Measurements from ENCODE around the gene PPFIA4.
A peak's percentile ranks its signal among the peaks of the same experiment; 100 is the strongest.

Gene PPFIA4

DNA sequence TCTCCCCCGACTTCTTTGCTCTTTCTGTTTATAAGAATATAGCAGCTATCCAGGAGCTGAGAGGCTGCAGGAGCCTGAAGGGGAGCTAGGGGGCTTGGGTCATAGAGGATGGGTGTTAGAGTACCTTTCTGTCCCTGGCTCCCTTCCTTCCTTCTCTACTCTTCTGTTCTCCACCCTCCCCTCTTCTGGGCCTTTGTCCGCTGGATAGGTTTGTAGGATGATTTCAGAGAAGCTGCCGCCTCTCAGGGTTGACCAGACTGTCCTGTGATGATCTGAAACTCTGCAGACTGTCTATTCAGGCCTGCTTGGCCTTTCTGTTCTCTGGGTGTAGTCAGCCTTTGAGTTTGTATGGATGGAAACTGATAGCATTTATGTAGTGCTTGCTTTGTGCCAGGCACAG lies 26.3 kb downstream of the PPFIA4 start:
- no peak for DNase-seq
- in situ Hi-C loops (cut with MboI; ENCODE audit: low pct_unique_long_range_greater_than_20kb, low sequenced_read_pairs): no loop called here

DNA sequence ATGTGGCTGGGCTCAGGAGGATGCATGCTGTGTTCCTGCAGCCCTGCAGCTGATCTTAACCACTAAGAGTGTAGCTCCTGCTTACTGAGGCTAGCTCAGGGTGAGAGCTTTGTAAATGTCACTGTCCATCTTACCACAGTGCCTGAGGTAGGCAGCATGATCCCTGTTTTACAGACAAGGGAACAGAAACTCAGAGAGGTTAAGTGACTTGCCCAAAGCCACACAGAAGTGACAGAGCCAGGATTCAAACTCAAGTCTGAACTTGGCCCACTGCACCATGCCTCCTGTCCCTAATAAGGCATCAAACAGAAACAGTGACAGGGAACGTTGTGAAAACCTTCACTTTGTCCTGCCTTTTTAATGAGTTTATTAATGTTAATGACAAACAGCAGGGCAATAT lies 27.9 kb downstream of the PPFIA4 start:
- DNase-seq: no peak
- in situ Hi-C loops (cut with MboI; ENCODE audit: low pct_unique_long_range_greater_than_20kb, low sequenced_read_pairs): no loop called here

DNA sequence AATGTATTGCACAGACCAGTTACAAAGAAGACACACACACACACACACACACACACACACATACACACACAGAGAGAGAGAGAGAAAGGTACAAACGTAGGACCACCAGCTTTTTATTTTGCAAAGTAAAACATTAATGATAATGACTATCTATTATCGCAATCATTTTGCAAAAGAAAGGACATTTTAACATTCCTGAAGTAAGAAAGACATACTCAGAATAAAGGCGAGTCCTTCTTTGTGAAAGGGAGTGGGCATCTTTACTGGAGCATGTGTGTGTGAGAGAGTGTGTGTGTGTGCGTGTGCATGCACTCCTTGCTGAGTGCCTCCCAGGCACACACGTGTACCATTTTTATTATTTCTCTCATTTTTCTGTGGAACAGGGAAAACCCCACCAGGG lies 28.4 kb downstream of the PPFIA4 start:
- DNase-seq: no peak
- in situ Hi-C loops (cut with MboI; ENCODE audit: low pct_unique_long_range_greater_than_20kb, low sequenced_read_pairs): no loop called here

DNA sequence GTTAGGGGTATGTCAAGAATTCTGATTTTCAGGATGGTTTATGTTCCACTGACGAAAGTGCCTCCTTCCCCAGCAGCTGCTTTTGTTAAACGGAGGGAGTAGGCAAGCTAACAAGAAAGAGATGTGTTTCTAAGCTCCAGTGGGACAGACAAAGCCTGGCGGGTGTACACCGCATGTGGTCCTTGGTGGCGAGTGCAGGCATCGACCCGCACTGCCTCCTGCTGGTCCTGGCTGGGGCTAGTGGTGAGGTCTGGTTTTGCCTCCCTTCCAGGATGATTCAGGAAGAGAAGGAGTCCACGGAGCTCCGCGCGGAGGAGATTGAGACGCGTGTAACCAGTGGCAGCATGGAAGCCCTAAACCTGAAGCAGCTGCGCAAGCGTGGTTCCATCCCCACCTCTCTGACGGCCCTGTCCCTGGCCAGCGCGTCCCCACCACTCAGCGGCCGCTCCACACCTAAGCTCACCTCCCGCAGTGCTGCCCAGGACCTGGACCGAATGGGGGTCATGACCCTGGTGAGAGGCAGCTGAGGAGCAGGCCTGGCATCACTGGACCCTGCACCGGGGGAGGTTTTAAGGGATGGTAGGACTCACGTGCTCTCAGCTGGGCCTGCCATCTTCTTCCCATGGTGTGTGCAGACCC lies 29.0 kb downstream of the PPFIA4 start:
- in situ Hi-C loops (cut with MboI; ENCODE audit: low pct_unique_long_range_greater_than_20kb, low sequenced_read_pairs): no loop called here
- no peak for DNase-seq

DNA sequence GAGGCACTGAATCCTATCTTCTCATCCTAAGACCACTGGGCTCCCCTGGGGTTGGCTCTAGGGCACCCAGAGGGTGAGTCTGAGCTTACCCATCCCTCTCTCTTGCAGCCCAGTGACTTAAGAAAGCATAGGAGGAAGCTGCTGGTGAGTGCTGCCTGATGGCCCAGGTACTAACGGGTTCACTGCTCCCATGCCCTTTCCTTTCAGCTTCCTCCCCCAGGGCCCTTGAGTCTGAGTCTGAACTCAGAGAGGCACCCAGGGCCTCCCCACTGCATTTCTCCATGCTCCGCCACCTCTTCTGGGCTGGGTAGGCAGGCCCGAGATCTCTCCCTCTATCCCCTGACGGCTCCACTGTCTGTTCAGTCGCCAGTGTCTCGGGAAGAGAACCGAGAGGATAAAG lies 29.7 kb downstream of the PPFIA4 start:
- DNase-seq: no peak
- in situ Hi-C loops (cut with MboI; ENCODE audit: low pct_unique_long_range_greater_than_20kb, low sequenced_read_pairs): no loop called here

DNA sequence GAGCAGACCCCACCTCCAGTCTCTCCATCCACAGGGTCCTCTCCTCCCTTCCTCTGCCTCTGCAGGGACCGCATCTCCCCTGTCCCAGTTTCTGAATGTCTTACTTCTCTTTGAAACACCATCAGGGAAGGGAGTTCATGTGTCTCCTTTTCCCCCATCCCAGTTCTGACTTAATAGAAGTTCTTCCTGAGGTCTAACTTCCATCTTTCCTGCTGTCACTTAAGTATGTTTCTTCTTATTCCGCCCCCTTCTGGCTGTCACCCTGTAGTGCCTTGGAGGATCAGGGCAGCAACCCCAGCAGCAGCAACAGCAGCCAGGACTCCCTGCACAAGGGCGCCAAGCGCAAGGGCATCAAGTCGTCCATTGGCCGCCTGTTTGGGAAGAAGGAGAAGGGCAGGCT lies 30.2 kb downstream of the PPFIA4 start:
- DNase-seq: no peak
- in situ Hi-C loops (cut with MboI; ENCODE audit: low pct_unique_long_range_greater_than_20kb, low sequenced_read_pairs): no loop called here

DNA sequence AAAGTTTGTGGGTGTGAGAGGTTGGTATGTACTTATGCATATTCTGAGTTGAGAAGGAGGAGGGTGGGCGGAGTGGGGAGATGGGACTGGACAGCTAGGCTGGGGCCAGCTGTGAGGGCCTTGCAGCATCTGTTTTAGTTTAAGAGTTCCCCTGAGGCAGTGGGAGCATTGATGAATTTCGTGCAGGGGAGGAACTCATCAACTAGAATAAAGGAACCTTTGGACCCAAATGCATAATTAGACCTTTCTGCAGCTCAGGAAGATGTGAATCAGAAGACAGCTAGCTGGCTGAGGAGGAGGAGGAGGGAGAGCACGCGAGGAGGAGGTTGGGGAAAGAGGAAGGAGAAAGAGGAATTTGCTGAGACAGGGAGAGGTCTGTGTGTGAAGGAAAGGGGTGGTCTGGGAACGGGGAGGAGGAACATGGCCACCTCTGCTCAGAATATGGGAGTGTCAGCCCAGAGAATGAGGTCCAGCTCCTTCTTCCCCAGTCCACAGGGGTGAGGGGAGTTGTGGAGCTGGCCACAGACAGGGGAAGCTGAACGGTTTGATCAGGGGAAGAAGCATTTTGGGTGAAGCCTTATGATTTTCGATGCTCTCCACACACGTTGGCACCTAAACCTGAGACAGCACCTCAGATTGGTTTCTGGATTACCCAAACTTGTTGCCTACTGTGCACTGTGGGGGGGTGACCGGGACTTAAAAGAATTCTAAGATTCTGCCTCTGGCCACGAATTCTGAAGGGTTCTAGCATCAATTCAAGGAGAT lies 31.8 kb downstream of the PPFIA4 start:
- in situ Hi-C loops (cut with MboI; ENCODE audit: low pct_unique_long_range_greater_than_20kb, low sequenced_read_pairs): no loop called here
- peak; percentile 61 for DNase-seq

DNA sequence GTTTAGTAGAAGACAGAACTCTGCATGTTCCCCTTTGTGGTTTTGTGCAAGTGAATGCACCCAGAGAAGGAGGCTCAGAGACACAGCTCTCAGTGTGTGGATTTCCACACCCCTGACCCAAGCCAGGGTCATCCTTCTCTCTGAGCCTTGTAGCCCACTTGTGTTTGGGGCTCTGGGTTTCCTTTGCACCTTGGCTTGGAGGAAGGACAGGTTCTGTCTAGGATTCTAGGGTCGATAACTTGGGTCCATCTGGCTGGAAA lies 32.3 kb downstream of the PPFIA4 start:
- in situ Hi-C loops (cut with MboI; ENCODE audit: low pct_unique_long_range_greater_than_20kb, low sequenced_read_pairs): no loop called here
- peak; percentile 22 for DNase-seq

DNA sequence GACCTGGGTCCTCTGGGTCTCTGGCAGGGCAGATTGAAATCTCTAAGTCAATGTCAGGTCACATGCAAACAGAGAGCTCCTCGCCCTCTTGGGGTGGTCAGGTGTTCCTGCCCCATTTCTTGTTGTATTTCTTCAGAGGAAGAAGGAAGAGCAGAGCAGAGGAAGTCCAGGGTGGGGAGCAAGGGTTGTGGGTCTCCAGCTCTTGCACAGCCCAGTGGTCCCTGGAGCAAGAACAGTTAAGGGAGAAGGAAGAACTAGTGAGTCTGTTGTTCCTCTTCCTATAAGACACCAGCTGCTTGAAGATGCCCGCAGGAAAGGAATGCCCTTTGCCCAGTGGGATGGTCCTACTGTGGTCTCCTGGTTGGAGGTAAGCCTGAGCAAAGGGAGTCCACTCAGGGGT lies 33.2 kb downstream of the PPFIA4 start:
- in situ Hi-C loops (cut with MboI; ENCODE audit: low pct_unique_long_range_greater_than_20kb, low sequenced_read_pairs): no loop called here
- DNase-seq: no peak

DNA sequence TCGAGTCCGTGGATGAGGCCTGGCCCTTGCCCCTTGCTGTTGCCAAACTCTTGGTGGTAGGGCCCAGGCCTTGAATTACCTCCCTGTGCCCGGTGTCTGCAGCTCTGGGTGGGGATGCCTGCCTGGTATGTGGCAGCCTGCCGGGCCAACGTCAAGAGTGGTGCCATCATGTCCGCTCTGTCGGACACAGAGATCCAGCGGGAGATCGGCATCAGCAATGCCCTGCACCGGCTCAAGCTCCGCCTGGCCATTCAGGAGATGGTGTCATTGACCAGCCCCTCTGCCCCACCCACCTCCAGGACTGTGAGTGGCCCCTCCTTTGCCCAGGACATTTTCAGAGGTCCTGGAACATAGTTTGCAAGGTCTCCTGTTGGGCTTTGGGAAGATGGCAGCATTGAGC lies 33.8 kb downstream of the PPFIA4 start:
- in situ Hi-C loops (cut with MboI; ENCODE audit: low pct_unique_long_range_greater_than_20kb, low sequenced_read_pairs): no loop called here
- no peak for DNase-seq

DNA sequence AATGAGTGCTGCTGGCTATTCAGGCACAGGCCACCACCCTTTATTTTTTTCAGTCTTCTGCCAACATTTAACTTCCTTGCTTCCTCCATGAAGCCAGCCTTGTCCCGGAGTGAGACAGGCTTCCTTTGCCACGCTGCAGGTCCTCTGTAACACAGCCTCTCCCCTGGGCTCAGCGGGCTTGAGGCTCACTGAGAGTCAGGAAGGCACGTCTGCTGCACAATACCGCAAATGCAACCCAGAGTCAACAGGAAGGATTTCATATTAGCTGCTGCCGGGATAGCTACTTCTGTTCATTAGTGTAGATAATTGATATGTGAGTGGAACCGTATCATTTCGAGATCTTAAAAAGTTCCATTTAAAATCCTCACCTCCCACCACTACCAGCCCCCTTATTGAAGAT lies 37.0 kb downstream of the PPFIA4 start:
- DNase-seq: no peak
- in situ Hi-C loops (cut with MboI; ENCODE audit: low pct_unique_long_range_greater_than_20kb, low sequenced_read_pairs): no loop called here

DNA sequence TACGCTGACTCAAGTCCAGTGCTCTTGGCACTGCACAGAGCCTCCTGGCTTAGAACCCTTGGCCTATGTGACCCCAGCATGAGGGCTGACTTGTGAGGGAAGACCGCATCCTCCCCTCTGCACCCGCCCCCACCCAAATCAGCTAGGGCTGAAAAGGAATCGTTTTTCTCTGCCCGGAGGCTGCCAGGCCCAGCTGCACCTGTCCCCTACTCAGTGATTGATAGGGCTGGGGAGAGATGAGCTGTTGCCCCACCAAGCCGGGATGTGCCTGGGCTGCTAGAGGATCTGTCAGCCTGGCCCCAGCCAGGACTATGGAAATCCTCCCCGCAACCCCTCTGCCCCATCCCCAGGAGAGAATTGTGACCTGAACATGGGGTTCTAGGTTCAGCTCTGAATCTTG lies 38.9 kb downstream of the PPFIA4 start:
- DNase-seq: no peak
- in situ Hi-C loops (cut with MboI; ENCODE audit: low pct_unique_long_range_greater_than_20kb, low sequenced_read_pairs): no loop called here

DNA sequence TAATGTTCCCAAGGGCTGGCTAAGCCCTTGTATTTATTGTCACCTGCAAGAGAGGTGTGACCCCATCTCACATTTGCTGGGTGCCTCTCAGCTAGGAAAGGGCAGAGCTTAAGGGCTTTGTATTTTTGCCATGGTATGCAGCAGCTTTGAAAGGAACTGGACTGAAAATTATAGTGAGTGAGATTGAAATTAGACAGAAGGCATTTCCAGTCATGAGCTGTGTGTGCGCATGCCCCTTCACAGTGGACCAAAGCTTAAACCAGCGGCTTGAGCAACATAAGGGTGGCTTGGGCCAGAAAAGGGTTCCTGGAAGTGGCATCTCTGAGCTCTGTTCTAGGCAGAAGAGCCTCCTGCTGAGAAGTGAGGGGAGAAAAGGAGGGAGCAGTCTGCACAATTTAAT lies 39.7 kb downstream of the PPFIA4 start:
- in situ Hi-C loops (cut with MboI; ENCODE audit: low pct_unique_long_range_greater_than_20kb, low sequenced_read_pairs): no loop called here
- DNase-seq: no peak

DNA sequence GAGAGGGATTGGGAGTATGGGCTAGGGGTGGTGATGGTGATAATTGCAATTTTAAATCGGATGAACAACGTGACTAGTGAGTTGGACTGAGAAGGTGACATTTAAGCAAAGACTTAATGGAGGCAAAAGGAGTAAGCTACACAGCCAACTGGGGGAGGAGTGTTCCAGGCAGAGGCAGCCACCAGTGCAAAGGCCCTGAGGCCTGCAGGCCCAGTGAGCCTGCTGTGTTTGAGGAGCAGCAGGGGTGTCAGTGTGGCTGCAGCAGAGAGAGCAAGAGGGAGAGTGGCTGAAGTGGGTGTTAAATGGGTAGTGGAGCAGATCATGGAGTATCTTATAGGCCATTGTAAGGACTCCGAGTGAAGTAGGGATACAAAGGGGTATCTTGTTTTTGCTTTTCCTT lies 40.7 kb downstream of the PPFIA4 start:
- DNase-seq: no peak
- in situ Hi-C loops (cut with MboI; ENCODE audit: low pct_unique_long_range_greater_than_20kb, low sequenced_read_pairs): no loop called here

DNA sequence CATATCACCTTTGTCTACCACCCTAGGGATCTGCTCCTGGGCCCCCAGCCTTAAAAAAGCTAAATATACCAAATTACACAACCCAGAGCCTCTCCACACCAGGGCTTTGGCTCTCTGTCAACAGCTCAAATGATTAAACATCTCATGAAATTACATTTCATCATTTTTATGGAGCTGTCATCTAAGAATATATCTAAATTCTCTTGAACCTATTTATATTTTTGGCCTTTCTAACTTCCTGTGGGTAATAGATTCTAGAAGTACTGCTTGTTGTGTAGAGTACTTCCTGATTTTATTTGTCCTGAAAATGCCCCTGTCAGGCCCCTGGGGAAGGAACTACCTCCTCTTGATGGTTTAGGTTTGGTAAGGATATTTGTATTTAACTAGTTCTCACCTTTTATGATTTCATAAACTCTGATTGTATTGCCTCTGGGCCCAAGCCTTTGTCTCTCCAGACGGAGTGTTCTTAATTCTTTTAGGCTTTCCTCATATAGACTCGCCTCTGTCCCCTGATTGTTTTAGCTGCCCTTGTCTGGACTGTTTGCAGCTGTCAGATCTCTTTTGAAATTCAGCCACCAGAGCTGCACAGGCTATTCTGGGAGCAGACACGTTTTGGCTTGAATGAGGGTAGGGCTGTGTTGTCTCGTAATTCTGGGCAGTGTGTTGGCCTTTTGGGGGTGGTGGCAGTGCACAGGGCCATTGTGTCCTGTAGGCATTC lies 42.9 kb downstream of the PPFIA4 start:
- DNase-seq: peak; percentile 45
- in situ Hi-C loops (cut with MboI; ENCODE audit: low pct_unique_long_range_greater_than_20kb, low sequenced_read_pairs): no loop called here

DNA sequence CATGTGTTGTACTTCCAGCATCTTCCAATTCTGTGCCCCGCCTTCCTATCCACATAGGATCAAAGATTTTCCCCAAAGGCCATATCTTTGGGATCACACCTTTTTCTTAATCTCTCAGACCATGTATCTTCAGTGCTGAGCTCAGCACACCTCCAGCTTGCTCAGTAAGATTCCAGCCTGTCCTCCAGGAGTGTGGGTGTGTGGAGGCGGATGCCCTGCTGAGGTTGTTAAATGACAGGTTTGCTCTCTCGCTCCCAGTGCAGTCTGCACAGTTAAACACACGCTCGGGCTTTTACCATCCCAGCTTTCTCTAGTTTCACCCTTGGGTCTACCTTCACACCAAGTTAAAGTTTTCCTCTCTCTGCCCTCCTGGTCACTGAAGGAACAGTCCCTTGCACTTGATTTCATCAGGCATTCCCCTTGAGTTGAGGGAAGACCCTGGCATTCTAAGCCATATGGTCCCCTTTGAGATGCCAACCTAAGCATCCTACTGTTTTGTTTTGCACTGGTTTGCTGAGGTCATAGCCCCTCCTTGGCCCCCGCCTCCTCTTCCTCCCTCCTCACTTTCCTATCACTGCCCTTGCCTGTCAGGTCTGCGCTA lies 45.8 kb downstream of the PPFIA4 start:
- in situ Hi-C loops (cut with MboI; ENCODE audit: low pct_unique_long_range_greater_than_20kb, low sequenced_read_pairs): no loop called here
- no peak for DNase-seq

DNA sequence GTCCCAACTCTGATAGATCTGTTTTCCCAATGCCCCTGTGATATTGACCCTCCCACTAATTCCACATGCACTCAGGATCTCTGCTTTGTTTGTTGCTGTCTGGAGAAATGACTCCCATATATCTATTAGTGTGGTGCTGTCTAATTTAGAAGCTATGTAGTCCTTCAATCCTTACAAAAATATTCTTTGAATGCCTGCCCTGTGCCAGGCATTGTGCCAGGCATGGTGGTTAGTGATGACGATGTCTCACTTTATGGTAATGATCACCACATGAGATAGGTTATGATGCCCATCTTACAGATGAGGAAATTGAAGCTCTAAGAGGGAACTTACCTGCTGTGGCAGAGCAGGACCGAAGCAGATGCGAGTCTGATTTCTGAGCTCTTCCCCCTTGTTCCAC lies 46.6 kb downstream of the PPFIA4 start:
- DNase-seq: no peak
- in situ Hi-C loops (cut with MboI; ENCODE audit: low pct_unique_long_range_greater_than_20kb, low sequenced_read_pairs): no loop called here

DNA sequence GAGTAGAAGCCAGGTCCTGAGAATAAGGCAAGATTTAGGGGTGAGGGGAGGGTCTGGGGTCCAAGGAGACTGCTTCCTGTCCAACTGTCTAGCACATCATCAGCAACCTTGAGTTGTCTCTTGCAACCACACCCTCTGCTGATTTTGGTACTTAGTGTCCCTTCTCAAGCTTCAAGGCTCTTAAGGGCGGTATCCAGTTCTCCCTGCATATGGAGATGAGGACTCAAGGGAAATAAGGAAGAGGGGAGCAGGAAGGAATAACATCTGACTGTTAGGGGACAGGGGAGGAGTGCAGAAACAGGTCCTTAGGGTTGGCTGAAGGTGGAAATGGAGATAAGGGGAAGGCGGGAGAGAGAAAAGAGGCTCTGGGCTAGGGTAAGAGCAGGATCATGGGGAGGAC lies 47.2 kb downstream of the PPFIA4 start:
- DNase-seq: no peak
- in situ Hi-C loops (cut with MboI; ENCODE audit: low pct_unique_long_range_greater_than_20kb, low sequenced_read_pairs): no loop called here

DNA sequence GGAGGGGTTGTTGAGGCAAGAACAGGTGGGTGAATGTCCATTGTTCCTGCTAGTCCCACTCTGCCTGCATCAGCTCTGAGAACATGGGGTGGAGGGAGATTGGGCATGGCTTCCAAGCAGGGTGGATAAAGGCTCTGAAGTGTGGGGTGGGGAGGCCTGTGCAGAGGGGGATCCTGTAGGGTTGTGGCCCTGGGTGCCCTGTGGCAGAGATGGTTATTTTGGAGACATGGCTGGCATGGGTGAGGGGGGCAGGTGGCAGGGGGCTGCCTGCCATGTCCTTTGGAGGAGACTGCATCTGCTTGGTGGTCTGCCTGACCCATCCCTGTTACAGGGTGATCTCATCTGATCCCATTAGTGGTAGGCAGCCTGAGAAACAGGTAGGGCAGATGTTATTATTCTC lies 48.3 kb downstream of the PPFIA4 start:
- no peak for DNase-seq
- in situ Hi-C loops (cut with MboI; ENCODE audit: low pct_unique_long_range_greater_than_20kb, low sequenced_read_pairs): no loop called here

DNA sequence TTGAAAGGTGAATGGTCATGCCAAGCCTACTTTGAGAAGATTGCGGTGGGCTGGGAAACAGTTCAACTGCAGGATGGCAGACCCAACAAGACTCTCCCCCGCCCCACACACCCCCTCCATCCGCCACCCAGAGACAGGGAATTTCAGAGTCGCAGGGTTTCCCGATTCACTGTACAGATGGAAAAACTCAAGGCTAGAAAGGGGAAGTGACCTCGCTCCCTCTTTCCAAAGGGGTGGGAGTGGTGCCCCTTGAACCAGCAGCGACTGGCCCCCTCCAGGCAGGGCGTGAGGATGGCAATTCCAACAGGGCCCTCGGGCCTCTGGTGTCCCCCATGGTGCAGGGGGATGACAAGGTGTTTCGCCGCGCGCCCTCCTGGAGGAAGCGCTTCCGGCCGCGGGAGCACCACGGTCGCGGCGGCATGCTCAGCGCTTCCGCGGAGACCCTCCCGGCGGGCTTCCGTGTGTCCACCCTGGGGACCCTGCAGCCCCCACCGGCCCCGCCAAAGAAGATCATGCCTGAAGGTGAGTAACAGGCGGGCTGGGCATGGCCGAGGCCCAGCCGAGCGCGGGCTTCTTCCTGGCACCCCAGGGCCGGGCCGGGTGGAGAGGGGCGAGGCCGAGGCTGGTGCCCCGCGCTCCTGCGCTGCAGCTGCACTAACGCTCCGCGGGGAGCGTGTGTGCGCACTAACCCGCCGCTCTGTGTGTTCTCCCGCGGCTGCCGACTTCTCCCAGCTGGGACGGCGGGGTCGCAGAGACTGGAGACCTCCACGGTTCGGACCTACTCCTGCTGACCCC lies 49.1 kb downstream of the PPFIA4 start:
- no peak for DNase-seq
- in situ Hi-C loops (cut with MboI; ENCODE audit: low pct_unique_long_range_greater_than_20kb, low sequenced_read_pairs): no loop called here

Measured in KBM-7 (cell line).